ENCODE measurements around the gene FBXO33.

Gene FBXO33

GRCh38 chr14:39442293-39442692, 10.1 kb upstream of the FBXO33 start:
- Histone ChIP-seq H3K9me3 (ENCODE audit: insufficient read depth, low read length) (peaks cover 14% of the 10 kb centered on the region; the same call in 1 of the 2 replicates), H3K79me2 (ENCODE audit: insufficient read depth, low read length) (no peaks in the 10 kb centered on the region), H4K20me1 (ENCODE audit: low read depth, low read length) (no peaks in the 10 kb centered on the region), H3F3A (ENCODE audit: insufficient read depth) (no peaks in the 10 kb centered on the region), H3K4me3 (ENCODE audit: insufficient read depth, low read length, poor library complexity, severe bottlenecking) (no peak overlapping the region), H3K36me3 (ENCODE audit: low read length) (no peaks in the 10 kb centered on the region), H3K9ac (ENCODE audit: low read length) (no peak overlapping the region), H3K9me2 (replicated peaks; ENCODE audit: insufficient read depth, low read length) (no peaks in the 10 kb centered on the region), H3K27me3 (ENCODE audit: low read length) (no peaks in the 10 kb centered on the region), H2AFZ (ENCODE audit: low read depth, low read length, severe bottlenecking) (no peak overlapping the region), H3K27ac (ENCODE audit: low read depth, low read length) (no peak overlapping the region), H3K4me2 (ENCODE audit: low read depth, low read length, poor library complexity, severe bottlenecking) (no peak overlapping the region)
- TF ChIP-seq CTCF (IDR thresholded peaks at IDR 0.05; ENCODE audit: insufficient read depth, low read length, poor library complexity, severe bottlenecking) (no peak), EZH2phosphoT487 (conservative IDR thresholded peaks at IDR 0.05; ENCODE audit: low read length) (no peak)

- Histone ChIP-seq H3K4me3 (ENCODE audit: insufficient read depth, low read length, poor library complexity, severe bottlenecking) (no peak overlapping the region), H4K20me1 (ENCODE audit: low read depth, low read length) (no peaks in the 10 kb centered on the region)
- TF ChIP-seq CTCF (IDR thresholded peaks at IDR 0.05; ENCODE audit: insufficient read depth, low read length, poor library complexity, severe bottlenecking) (no peak), EZH2phosphoT487 (conservative IDR thresholded peaks at IDR 0.05; ENCODE audit: low read length) (no peak)
Measured at GRCh38 chr14:39441805-39442204, 9.6 kb upstream of the FBXO33 start.

GRCh38 chr14:39440975-39441374, 8.7 kb upstream of the FBXO33 start:
- TF ChIP-seq CTCF (IDR thresholded peaks at IDR 0.05; ENCODE audit: insufficient read depth, low read length, poor library complexity, severe bottlenecking) (no peak), EZH2phosphoT487 (conservative IDR thresholded peaks at IDR 0.05; ENCODE audit: low read length) (no peak)
- H4K20me1 ChIP-seq (ENCODE audit: low read depth, low read length) = no peaks in the 10 kb centered on the region
- no peak overlapping the region for H2AFZ ChIP-seq (ENCODE audit: low read depth, low read length, severe bottlenecking)

More at GRCh38 chr14:39441805-39442204, 9.6 kb upstream of the FBXO33 start:
- no peaks in the 10 kb centered on the region for H3F3A ChIP-seq (ENCODE audit: insufficient read depth)
- peaks cover 14% of the 10 kb centered on the region; the same call in 1 of the 2 replicates for H3K9me3 ChIP-seq (ENCODE audit: insufficient read depth, low read length)
- H3K36me3 ChIP-seq (ENCODE audit: low read length) = no peaks in the 10 kb centered on the region
- H3K9ac ChIP-seq (ENCODE audit: low read length) = no peak overlapping the region
- no peak overlapping the region for H2AFZ ChIP-seq (ENCODE audit: low read depth, low read length, severe bottlenecking)
- no peaks in the 10 kb centered on the region for H3K27me3 ChIP-seq (ENCODE audit: low read length)
- H3K79me2 ChIP-seq (ENCODE audit: insufficient read depth, low read length) = no peaks in the 10 kb centered on the region
- no peak overlapping the region for H3K4me2 ChIP-seq (ENCODE audit: low read depth, low read length, poor library complexity, severe bottlenecking)
- no peak overlapping the region for H3K27ac ChIP-seq (ENCODE audit: low read depth, low read length)
- no peaks in the 10 kb centered on the region for H3K9me2 ChIP-seq (replicated peaks; ENCODE audit: insufficient read depth, low read length)

More at GRCh38 chr14:39440975-39441374, 8.7 kb upstream of the FBXO33 start:
- Histone ChIP-seq H3K27ac (ENCODE audit: low read depth, low read length) (no peak overlapping the region), H3K9me2 (replicated peaks; ENCODE audit: insufficient read depth, low read length) (no peaks in the 10 kb centered on the region), H3K27me3 (ENCODE audit: low read length) (no peaks in the 10 kb centered on the region), H3K4me2 (ENCODE audit: low read depth, low read length, poor library complexity, severe bottlenecking) (no peak overlapping the region), H3K9ac (ENCODE audit: low read length) (no peak overlapping the region), H3F3A (ENCODE audit: insufficient read depth) (no peaks in the 10 kb centered on the region), H3K9me3 (ENCODE audit: insufficient read depth, low read length) (peaks cover 14% of the 10 kb centered on the region; the same call in 1 of the 2 replicates), H3K4me3 (ENCODE audit: insufficient read depth, low read length, poor library complexity, severe bottlenecking) (no peak overlapping the region), H3K36me3 (ENCODE audit: low read length) (no peaks in the 10 kb centered on the region), H3K79me2 (ENCODE audit: insufficient read depth, low read length) (no peaks in the 10 kb centered on the region)
